CD4-positive, alpha-beta T cell treated with Interleukin-17A for 4 hours (primary cell): Measurements from ENCODE around the gene UBR3.
"Not testable (repeated sequence)": the region's sequence is repeated elsewhere in the genome, so short reads cannot be mapped to it uniquely, and the experiment has no call there.

Experiments
- DNase-seq: peaks from one replicate; pipeline ENCODE4 v3.0.0-alpha.2; 2020; ENCODE audit warnings: mixed read lengths

UBR3 gene

GRCh38 chr2:170070778-170071177, 243.5 kb downstream of the UBR3 start:
- no peak for DNase-seq

GRCh38 chr2:170073288-170073687, 246.0 kb downstream of the UBR3 start:
- DNase-seq, result no peak

GRCh38 chr2:170076189-170076588, 248.9 kb downstream of the UBR3 start:
- DNase-seq, result no peak

GRCh38 chr2:170077830-170078569, 250.7 kb downstream of the UBR3 start:
- no peak for DNase-seq

GRCh38 chr2:170084820-170085491, 257.7 kb downstream of the UBR3 start:
- DNase-seq, result no peak

- DNase-seq, result no peak
These were observed 258.9 kb downstream of the UBR3 start for GRCh38 chr2:170086117-170086688.

GRCh38 chr2:170086751-170087412, 259.6 kb downstream of the UBR3 start:
- DNase-seq, result no peak

- DNase-seq, result no peak
These were observed 260.1 kb downstream of the UBR3 start for GRCh38 chr2:170087413-170087793.

GRCh38 chr2:170088776-170089175, 261.5 kb downstream of the UBR3 start:
- DNase-seq, result no peak

GRCh38 chr2:170090229-170090628, 263.0 kb downstream of the UBR3 start:
- no peak for DNase-seq

- no peak for DNase-seq
These were observed 264.2 kb downstream of the UBR3 start for GRCh38 chr2:170091436-170091835.

GRCh38 chr2:170092436-170093060, 265.3 kb downstream of the UBR3 start:
- DNase-seq, result no peak

- no peak for DNase-seq
These were observed 268.1 kb downstream of the UBR3 start for GRCh38 chr2:170095380-170095779.

- no peak for DNase-seq
These were observed 271.5 kb downstream of the UBR3 start for GRCh38 chr2:170098626-170099312.

GRCh38 chr2:170101789-170102188, 274.5 kb downstream of the UBR3 start:
- DNase-seq, result no peak

GRCh38 chr2:170106102-170106840, 279.0 kb downstream of the UBR3 start:
- no peak for DNase-seq

- no peak for DNase-seq
These were observed 286.1 kb downstream of the UBR3 start for GRCh38 chr2:170113168-170113894.

- DNase-seq, result no peak
These were observed 288.4 kb downstream of the UBR3 start for GRCh38 chr2:170115501-170116229.

GRCh38 chr2:170118641-170119040, 291.4 kb downstream of the UBR3 start:
- DNase-seq, result no peak

- DNase-seq, result not testable (repeated sequence)
These were observed 292.1 kb downstream of the UBR3 start for GRCh38 chr2:170119326-170119725.
